ENCODE results near the gene TGM3.

The TGM3 gene

GRCh38 chr20:2368621-2369020 is 72.8 kb downstream of the TGM3 start:
- DNase-seq (ENCODE audit: low read depth, low spot score), result no peak
- TF ChIP-seq, protein P1, sequence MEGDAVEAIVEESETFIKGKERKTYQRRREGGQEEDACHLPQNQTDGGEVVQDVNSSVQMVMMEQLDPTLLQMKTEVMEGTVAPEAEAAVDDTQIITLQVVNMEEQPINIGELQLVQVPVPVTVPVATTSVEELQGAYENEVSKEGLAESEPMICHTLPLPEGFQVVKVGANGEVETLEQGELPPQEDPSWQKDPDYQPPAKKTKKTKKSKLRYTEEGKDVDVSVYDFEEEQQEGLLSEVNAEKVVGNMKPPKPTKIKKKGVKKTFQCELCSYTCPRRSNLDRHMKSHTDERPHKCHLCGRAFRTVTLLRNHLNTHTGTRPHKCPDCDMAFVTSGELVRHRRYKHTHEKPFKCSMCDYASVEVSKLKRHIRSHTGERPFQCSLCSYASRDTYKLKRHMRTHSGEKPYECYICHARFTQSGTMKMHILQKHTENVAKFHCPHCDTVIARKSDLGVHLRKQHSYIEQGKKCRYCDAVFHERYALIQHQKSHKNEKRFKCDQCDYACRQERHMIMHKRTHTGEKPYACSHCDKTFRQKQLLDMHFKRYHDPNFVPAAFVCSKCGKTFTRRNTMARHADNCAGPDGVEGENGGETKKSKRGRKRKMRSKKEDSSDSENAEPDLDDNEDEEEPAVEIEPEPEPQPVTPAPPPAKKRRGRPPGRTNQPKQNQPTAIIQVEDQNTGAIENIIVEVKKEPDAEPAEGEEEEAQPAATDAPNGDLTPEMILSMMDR (IDR thresholded peaks at IDR 0.05; ENCODE audit: insufficient read depth, low read length, missing control alignments), result no peak
- POLR2A ChIA-PET, result no interaction called here
- CTCF ChIA-PET, result interaction anchor here (0.7 to 2.0 kb wide), 3 partner anchors 35 to 161 kb away, joined by 3 to 6 read pairs (median 4); no protein-coding TSS in a partner anchor
- H3K4me3 ChIP-seq (ENCODE audit: low read depth, low read length), result no peak overlapping the region

DNA sequence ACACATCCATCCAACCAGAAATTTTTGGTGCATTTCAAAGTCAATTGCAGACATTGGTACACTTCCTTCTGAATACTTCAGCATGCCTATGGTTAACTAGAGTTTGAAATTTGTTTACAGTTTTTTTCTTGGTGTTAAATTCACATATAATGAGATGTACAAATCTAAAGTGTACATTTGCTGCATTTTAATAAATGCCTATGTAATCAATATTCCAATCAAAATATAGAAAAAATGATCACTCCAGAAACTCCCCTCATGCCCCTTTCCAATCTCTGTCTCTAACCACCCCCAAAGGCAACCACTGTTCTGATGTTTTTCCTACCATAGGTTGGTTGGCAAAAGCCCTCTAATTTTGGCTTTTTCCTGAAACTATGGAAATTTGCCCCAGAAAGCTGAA is 77.3 kb downstream of the TGM3 start:
- ChIA-PET CTCF (interaction anchor here (0.7 to 2.6 kb wide), 2 partner anchors 12 to 30 kb away, joined by 3 to 8 read pairs; no protein-coding TSS in a partner anchor), POLR2A (no interaction called here)
- TF ChIP-seq, protein P1 (IDR thresholded peaks at IDR 0.05; ENCODE audit: insufficient read depth, low read length, missing control alignments), result no peak
- no peak overlapping the region for H3K4me3 ChIP-seq (ENCODE audit: low read depth, low read length)
- no peak for DNase-seq (ENCODE audit: low read depth, low spot score)

- CTCF ChIA-PET, result interaction anchor here (2.1 to 2.6 kb wide), 2 partner anchors 12 to 28 kb away, joined by 8 read pairs; no protein-coding TSS in a partner anchor
- H3K4me3 ChIP-seq (ENCODE audit: low read depth, low read length), result no peak overlapping the region
- no peak for DNase-seq (ENCODE audit: low read depth, low spot score)
- POLR2A ChIA-PET, result no interaction called here
- TF ChIP-seq, protein P1 (IDR thresholded peaks at IDR 0.05; ENCODE audit: insufficient read depth, low read length, missing control alignments), result no peak
Measured at GRCh38 chr20:2374346-2375125, 78.7 kb downstream of the TGM3 start.

DNA sequence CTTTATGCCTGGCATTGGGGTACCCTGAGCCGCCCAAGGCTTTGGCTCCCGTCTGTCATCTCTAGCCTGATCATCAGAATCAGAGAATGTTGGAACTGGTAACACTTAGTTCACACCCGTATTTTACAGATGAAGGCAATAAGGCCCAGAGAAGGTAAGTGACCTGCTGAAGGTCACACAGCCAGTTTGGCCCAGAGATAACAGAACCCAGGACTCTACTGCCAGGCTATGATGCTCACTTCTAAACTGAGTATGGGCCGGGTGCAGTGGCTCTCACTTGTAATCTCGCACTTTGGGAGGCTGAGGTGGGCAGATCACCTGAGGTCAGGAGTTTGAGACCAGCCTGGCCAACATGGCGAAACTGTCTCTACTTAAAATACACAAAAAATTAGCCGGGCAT is 83.1 kb downstream of the TGM3 start:
- H3K4me3 ChIP-seq (ENCODE audit: low read depth, low read length), result no peak overlapping the region
- no peak for DNase-seq (ENCODE audit: low read depth, low spot score)
- CTCF ChIA-PET, result interaction anchor here (1.1 to 1.4 kb wide), 2 partner anchors 30 to 171 kb away, joined by 3 to 4 read pairs; no protein-coding TSS in a partner anchor
- TF ChIP-seq, protein P1 (IDR thresholded peaks at IDR 0.05; ENCODE audit: insufficient read depth, low read length, missing control alignments), result no peak
- POLR2A ChIA-PET, result no interaction called here

DNA sequence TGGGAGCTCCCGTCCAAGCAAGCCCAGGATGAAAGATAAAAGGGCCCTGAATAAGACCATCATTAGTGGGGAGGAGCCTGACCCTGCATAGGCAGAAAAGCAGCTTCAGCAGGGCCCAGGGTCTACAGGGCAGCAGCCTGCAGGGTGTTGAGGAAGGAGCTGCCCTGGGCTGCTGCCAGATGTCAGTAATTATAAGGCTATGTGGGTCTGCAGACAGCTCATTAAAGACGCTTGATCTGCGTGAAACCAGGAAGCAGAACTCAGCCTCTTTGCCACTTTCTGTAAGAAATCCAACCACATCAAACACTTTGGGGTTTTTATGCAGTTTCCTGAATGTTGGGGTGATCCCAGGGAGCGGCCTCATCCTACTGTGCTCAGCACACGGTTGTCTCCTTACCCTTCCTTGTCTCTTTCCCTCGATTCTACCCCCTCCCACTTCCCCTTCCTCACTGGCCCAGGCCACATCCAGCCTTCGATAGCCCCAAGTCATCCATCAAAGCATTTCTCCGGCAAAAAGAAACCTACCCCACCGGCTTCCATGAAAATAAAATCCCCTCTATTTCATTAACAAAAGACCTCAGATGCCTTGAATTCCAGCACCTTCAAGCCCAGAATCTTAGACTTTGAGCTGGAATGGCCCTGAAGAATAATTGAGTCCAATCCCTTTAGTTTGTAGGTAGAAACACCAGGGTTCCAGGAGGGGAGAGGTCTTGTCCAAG is 83.9 kb downstream of the TGM3 start:
- CTCF ChIA-PET, result interaction anchor here (1.4 kb wide), 1 partner anchor 31 kb away, joined by 4 read pairs; no protein-coding TSS in a partner anchor
- no peak for DNase-seq (ENCODE audit: low read depth, low spot score)
- POLR2A ChIA-PET, result no interaction called here
- TF ChIP-seq, protein P1 (IDR thresholded peaks at IDR 0.05; ENCODE audit: insufficient read depth, low read length, missing control alignments), result no peak
- H3K4me3 ChIP-seq (ENCODE audit: low read depth, low read length), result no peak overlapping the region

DNA sequence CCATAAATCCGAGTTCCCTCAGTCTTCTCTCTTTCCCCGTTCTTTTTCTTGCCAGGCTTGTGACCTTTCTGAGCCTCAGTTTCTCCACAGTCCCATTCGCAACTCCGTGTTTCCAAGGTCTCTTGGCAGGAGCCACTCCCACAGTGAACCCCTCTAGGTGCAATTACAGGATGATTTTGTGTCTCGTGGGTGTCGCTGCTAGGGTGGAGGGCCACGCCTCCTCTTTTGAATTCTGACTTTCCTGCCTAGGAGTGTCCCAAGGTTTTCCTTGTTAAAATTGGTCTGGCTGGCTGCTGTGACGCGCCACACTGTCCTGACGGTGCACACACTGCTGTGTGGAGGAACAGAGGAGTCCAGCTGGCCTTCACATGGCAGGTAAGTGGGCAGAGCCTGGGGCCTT is 84.8 kb downstream of the TGM3 start, which contains the start of gene TGM6:
TGM6 (plus strand) TSS at position 301 of the 400 bp plus-strand sequence; CDS start at position 369, 68 bp downstream.
- ChIA-PET POLR2A (no interaction called here), CTCF (interaction anchor here (0.8 kb wide), 1 partner anchor 24 kb away, joined by 3 read pairs; no protein-coding TSS in a partner anchor)
- H3K4me3 ChIP-seq (ENCODE audit: low read depth, low read length), result no peak within 1 kb of the TSS
- TF ChIP-seq, protein P1 (IDR thresholded peaks at IDR 0.05; ENCODE audit: insufficient read depth, low read length, missing control alignments), result no peak
- DNase-seq (ENCODE audit: low read depth, low spot score), result no peak

Measured in AG04449 (cell line).